Gastrocnemius medialis (tissue), 4 donors: ENCODE results near the gene THEM5.

Source experiments
- POLR2A ChIP-seq, 2 donors: fragments of 450-650 bp; IDR thresholded peaks; one replicate each; pipeline ENCODE4 v1.6.1; 2017; ENCODE audit warnings: antibody characterized with exemption in 2 of 2, mild to moderate bottlenecking in 2 of 2, moderate library complexity in 2 of 2
- TF ChIP-seq, protein P1 (sequence below), 5 experiments: fragments of 450-650 bp in 3 of 5; fragments of 200-600 bp in 2 of 5; sonication (generic) in 2 of 5; IDR thresholded peaks in 4 of 5; conservative IDR thresholded peaks in 1 of 5; 1 replicate in 4 of 5; 2 replicates in 1 of 5; pipeline ENCODE4 v1.5.1; 2016 to 2019; ENCODE audit warnings: antibody characterized with exemption in 5 of 5, mild to moderate bottlenecking in 3 of 5, moderate library complexity in 3 of 5

DNA sequence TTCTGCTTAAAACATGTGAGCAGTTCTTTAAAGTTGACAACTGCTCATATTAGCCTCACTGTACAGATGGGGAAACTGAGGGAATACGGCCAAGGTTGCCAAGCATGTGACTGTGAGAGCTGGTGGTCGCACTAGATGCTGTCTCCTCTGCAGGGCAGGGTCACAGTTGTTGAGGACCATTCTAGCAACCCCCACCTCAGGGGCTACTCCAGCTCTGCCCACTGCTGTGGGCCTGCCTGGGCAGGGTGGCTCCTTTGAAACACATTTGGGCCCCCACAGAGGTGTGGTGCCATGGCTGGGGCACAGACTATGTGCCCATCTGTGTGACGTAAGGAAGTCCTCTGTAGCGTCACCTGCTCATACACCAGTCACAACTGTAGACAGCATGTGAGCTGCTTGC lies 779 bp downstream of the THEM5 start:
- TF ChIP-seq, protein P1, sequence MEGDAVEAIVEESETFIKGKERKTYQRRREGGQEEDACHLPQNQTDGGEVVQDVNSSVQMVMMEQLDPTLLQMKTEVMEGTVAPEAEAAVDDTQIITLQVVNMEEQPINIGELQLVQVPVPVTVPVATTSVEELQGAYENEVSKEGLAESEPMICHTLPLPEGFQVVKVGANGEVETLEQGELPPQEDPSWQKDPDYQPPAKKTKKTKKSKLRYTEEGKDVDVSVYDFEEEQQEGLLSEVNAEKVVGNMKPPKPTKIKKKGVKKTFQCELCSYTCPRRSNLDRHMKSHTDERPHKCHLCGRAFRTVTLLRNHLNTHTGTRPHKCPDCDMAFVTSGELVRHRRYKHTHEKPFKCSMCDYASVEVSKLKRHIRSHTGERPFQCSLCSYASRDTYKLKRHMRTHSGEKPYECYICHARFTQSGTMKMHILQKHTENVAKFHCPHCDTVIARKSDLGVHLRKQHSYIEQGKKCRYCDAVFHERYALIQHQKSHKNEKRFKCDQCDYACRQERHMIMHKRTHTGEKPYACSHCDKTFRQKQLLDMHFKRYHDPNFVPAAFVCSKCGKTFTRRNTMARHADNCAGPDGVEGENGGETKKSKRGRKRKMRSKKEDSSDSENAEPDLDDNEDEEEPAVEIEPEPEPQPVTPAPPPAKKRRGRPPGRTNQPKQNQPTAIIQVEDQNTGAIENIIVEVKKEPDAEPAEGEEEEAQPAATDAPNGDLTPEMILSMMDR (IDR thresholded peaks at IDR 0.05 in 4 of 5, conservative IDR thresholded peaks at IDR 0.05 in 1 of 5): no peak
- TF ChIP-seq POLR2A (IDR thresholded peaks at IDR 0.05): no peak
